H1 (cell line): ENCODE results near the gene CNIH3. TPM values are rescaled to one million over a fixed set of nuclear protein-coding genes. Genes with fewer than 3 reads are reported as not detected.

Experiments
- CTCF ChIA-PET: fragments of 300-600 bp; sonication (Branson Sonifier 250); formaldehyde crosslinking; loops from one replicate; lab custom pipeline; 2021; ENCODE audit not compliant: partially characterized antibody; lab: Charles Lee
- POLR2A ChIA-PET: fragments of 300-600 bp; sonication (Branson Sonifier 250); formaldehyde crosslinking; loops from one replicate; lab custom pipeline; 2021; ENCODE audit warnings: inconsistent platforms; ENCODE audit not compliant: partially characterized antibody; lab: Charles Lee
- DNase-seq, 2 experiments: peaks; one replicate each; pipeline versions ENCODE4 v3.0.0 to v3.0.0-alpha.2; 2010 to 2022; ENCODE audit warnings: low spot score in 2 of 2, low read depth in 1 of 2, mixed read lengths in 1 of 2
- FAIRE-seq: peaks from 2 replicates; lab custom pipeline; 2011; peaks lifted over from hg19 to GRCh38; lab: Jason Lieb, UNC
- H2AFZ ChIP-seq: 2 replicates; pipeline ENCODE4 v1.8.1; 2012; ENCODE audit warnings: low read length, inconsistent platforms
- H2AK5ac ChIP-seq: 2 replicates; pipeline ENCODE4 v1.6.1; 2013; ENCODE audit warnings: low read depth, low read length
- H2BK120ac ChIP-seq: replicated peaks from 2 replicates; pipeline ENCODE3; 2013; ENCODE audit warnings: low read depth, low read length, inconsistent platforms
- H2BK12ac ChIP-seq: 2 replicates; pipeline ENCODE4 v1.6.1; 2013; ENCODE audit warnings: low read depth, low read length
- H2BK15ac ChIP-seq: 2 replicates; pipeline ENCODE4 v1.6.1; 2013; ENCODE audit warnings: low read length
- H2BK20ac ChIP-seq: 2 replicates; pipeline ENCODE4 v1.6.1; 2013; ENCODE audit warnings: low read length
- H2BK5ac ChIP-seq: 2 replicates; pipeline ENCODE4 v1.6.1; 2013; ENCODE audit warnings: low read depth, low read length
- H3K14ac ChIP-seq: 2 replicates; pipeline ENCODE4 v1.6.1; 2013; ENCODE audit warnings: inconsistent platforms; ENCODE audit not compliant: insufficient read length
- H3K18ac ChIP-seq: 2 replicates; pipeline ENCODE4 v1.6.1; 2013; ENCODE audit warnings: low read length; ENCODE audit errors: extremely low read depth
- H3K23ac ChIP-seq: 2 replicates; pipeline ENCODE4 v1.6.1; 2013; ENCODE audit warnings: inconsistent platforms; ENCODE audit not compliant: insufficient read length
- H3K23me2 ChIP-seq: 2 replicates; pipeline ENCODE4 v1.6.1; 2013; ENCODE audit warnings: low read depth, low read length
- H3K27ac ChIP-seq: 2 replicates; pipeline ENCODE4 v1.6.1; 2011; ENCODE audit warnings: low read depth, low read length, inconsistent platforms
- H3K27me3 ChIP-seq, 4 experiments: replicated peaks in 1 of 4; 1 replicate in 1 of 4; 2 replicates in 3 of 4; pipeline versions ENCODE4 v1.6.1 to v1.8.1; 2011 to 2013; ENCODE audit warnings: low read length in 3 of 4, mild to moderate bottlenecking in 3 of 4, inconsistent platforms in 2 of 4, mixed read lengths in 2 of 4, moderate library complexity in 1 of 4; ENCODE audit not compliant: control insufficient read depth in 3 of 4, insufficient read depth in 3 of 4; ENCODE audit errors: extremely low read depth in 1 of 4
- H3K36me3 ChIP-seq, 4 experiments: 2 replicates each; pipeline versions ENCODE4 v1.6.1 to v1.8.1; 2011 to 2013; ENCODE audit warnings: mild to moderate bottlenecking in 4 of 4, low read length in 3 of 4, moderate library complexity in 2 of 4, control low read depth in 1 of 4, inconsistent platforms in 1 of 4; ENCODE audit not compliant: insufficient read depth in 4 of 4, control insufficient read depth in 2 of 4
- H3K4ac ChIP-seq: replicated peaks from 2 replicates; pipeline ENCODE3; 2013; ENCODE audit warnings: low read length, low read depth, mixed read lengths, inconsistent platforms; ENCODE audit not compliant: insufficient read length
- H3K4me1 ChIP-seq, 4 experiments: replicated peaks in 1 of 4; 1 replicate in 1 of 4; 2 replicates in 3 of 4; pipeline versions ENCODE4 v1.6.1 to v1.8.1; 2011 to 2013; ENCODE audit warnings: low read length in 3 of 4, inconsistent platforms in 2 of 4, mixed read lengths in 1 of 4; ENCODE audit not compliant: insufficient read depth in 4 of 4, control insufficient read depth in 3 of 4
- H3K4me2 ChIP-seq, 2 experiments: 2 replicates each; pipeline versions ENCODE4 v1.6.1 to v1.8.1; 2011 to 2013; ENCODE audit warnings: low read depth in 2 of 2, low read length in 2 of 2, control low read depth in 1 of 2, inconsistent platforms in 1 of 2, mild to moderate bottlenecking in 1 of 2; ENCODE audit not compliant: insufficient read depth in 1 of 2
- H3K4me3 ChIP-seq, 4 experiments: fragments of 200-600, 300-600 bp in 1 of 4; sonication (generic), shearing (Covaris generic), sonication (Bioruptor Twin) in 1 of 4; 2 replicates each; pipeline versions ENCODE4 v1.5.1 to v1.8.1; 2011 to 2016; ENCODE audit warnings: low read length in 4 of 4, low read depth in 3 of 4, control low read depth in 2 of 4, inconsistent platforms in 2 of 4, mild to moderate bottlenecking in 2 of 4, mixed read lengths in 1 of 4, moderate library complexity in 1 of 4; ENCODE audit not compliant: insufficient read depth in 2 of 4; ENCODE audit errors: extremely low read depth in 1 of 4
- H3K56ac ChIP-seq: replicated peaks from 2 replicates; pipeline ENCODE3; 2013; ENCODE audit warnings: low read depth, mild to moderate bottlenecking, mixed read lengths, low read length, inconsistent platforms; ENCODE audit not compliant: insufficient read length
- H3K79me1 ChIP-seq: 2 replicates; pipeline ENCODE4 v1.6.1; 2013; ENCODE audit warnings: low read depth, low read length, control low read depth
- H3K79me2 ChIP-seq, 2 experiments: 2 replicates each; pipeline versions ENCODE4 v1.6.1 to v1.8.1; 2012 to 2013; ENCODE audit warnings: low read length in 2 of 2, mild to moderate bottlenecking in 2 of 2, inconsistent platforms in 1 of 2; ENCODE audit not compliant: insufficient read depth in 2 of 2, control insufficient read depth in 1 of 2
- H3K9ac ChIP-seq, 4 experiments: replicated peaks in 1 of 4; 1 replicate in 1 of 4; 2 replicates in 3 of 4; pipeline versions ENCODE4 v1.6.1 to v1.8.1; 2011 to 2013; ENCODE audit warnings: low read depth in 3 of 4, low read length in 3 of 4, control low read depth in 2 of 4, mild to moderate bottlenecking in 2 of 4, moderate library complexity in 2 of 4, inconsistent platforms in 1 of 4; ENCODE audit errors: extremely low read depth in 1 of 4
- H3K9me3 ChIP-seq, 2 experiments: 2 replicates each; pipeline versions ENCODE4 v1.6.1 to v1.8.1; 2012 to 2013; ENCODE audit warnings: mild to moderate bottlenecking in 2 of 2, moderate library complexity in 2 of 2, control low read depth in 1 of 2, inconsistent platforms in 1 of 2, low read depth in 1 of 2, low read length in 1 of 2, mixed read lengths in 1 of 2; ENCODE audit not compliant: insufficient read depth in 2 of 2
- H4K20me1 ChIP-seq, 2 experiments: replicated peaks in 1 of 2; 2 replicates each; pipeline versions ENCODE3 to v1.8.1; 2011 to 2013; ENCODE audit warnings: inconsistent platforms in 2 of 2, low read length in 2 of 2, mild to moderate bottlenecking in 1 of 2; ENCODE audit not compliant: insufficient read depth in 2 of 2, control insufficient read depth in 1 of 2
- H4K5ac ChIP-seq: 2 replicates; pipeline ENCODE4 v1.6.1; 2013; ENCODE audit warnings: low read length, low read depth, mixed read lengths, inconsistent platforms; ENCODE audit not compliant: insufficient read length
- H4K8ac ChIP-seq: 2 replicates; pipeline ENCODE4 v1.8.0; 2013; ENCODE audit warnings: mild to moderate bottlenecking, moderate library complexity, low read length, inconsistent platforms; ENCODE audit not compliant: insufficient read depth; ENCODE audit errors: extremely low read depth
- H4K91ac ChIP-seq: replicated peaks from 2 replicates; pipeline ENCODE3; 2013; ENCODE audit warnings: low read length, mixed read lengths, inconsistent platforms; ENCODE audit not compliant: insufficient read length
- BRCA1 ChIP-seq: IDR thresholded peaks from 2 replicates; pipeline ENCODE4 v1.6.1; 2012; ENCODE audit warnings: low read depth, low read length, improper control_type of control experiment
- HDAC2 ChIP-seq, 2 experiments: fragments of 300-600 bp in 1 of 2; sonication (generic) in 1 of 2; IDR thresholded peaks; 2 replicates each; pipeline ENCODE4 v1.6.1; 2011 to 2012; ENCODE audit warnings: low read depth in 2 of 2, low read length in 2 of 2, mild to moderate bottlenecking in 2 of 2, moderate library complexity in 2 of 2, borderline replicate concordance in 1 of 2, inconsistent platforms in 1 of 2
- RAD21 ChIP-seq, 2 experiments: IDR thresholded peaks in 1 of 2; conservative IDR thresholded peaks in 1 of 2; 2 replicates each; pipeline ENCODE4 v1.6.1; 2011; ENCODE audit warnings: low read depth in 2 of 2, low read length in 2 of 2, improper control_type of control experiment in 1 of 2, inconsistent platforms in 1 of 2, mild to moderate bottlenecking in 1 of 2, moderate library complexity in 1 of 2
- SAP30 ChIP-seq: fragments of 300-600 bp; sonication (generic); IDR thresholded peaks from 2 replicates; pipeline ENCODE4 v1.7.1; 2012; ENCODE audit warnings: low read length, moderate library complexity, mild to moderate bottlenecking, inconsistent platforms; ENCODE audit not compliant: insufficient read depth, insufficient replicate concordance
- TEAD4 ChIP-seq: IDR thresholded peaks from 2 replicates; pipeline ENCODE4 v1.6.1; 2012; ENCODE audit warnings: low read depth, low read length, inconsistent platforms, mixed read lengths
- whole genome bisulfite sequencing, 2 experiments: shearing (Covaris generic) in 1 of 2; methylation state at CpG; one replicate each; pipeline versions ENCODE4 v1.1.6 to v1.1.7; 2013 to 2015; ENCODE audit warnings: low lambda C conversion rate in 2 of 2, mixed read lengths in 2 of 2, inconsistent platforms in 1 of 2, low coverage in 1 of 2, missing lambda C conversion rate in 1 of 2; ENCODE audit not compliant: insufficient replicate concordance in 2 of 2, insufficient coverage in 1 of 2, insufficient read length in 1 of 2; ENCODE audit errors: extremely low coverage in 1 of 2, missing lambda C conversion rate in 1 of 2; 5-methylcytosine and 5-hydroxymethylcytosine counted together
- polyA plus RNA-seq, 7 experiments: library from polyadenylated mRNA; depleted of rRNA in 3 of 7; stranded (reverse) in 5 of 7; unstranded in 2 of 7; fragments of >200 nt in 5 of 7; fragments of 200-250 nt in 2 of 7; gene quantifications; 1 replicate in 5 of 7; 2 replicates in 1 of 7; 4 replicates in 1 of 7; pipeline versions ENCODE4 v1.2.1 to v1.2.3, GENCODE V29; 2011 to 2013; ENCODE audit warnings: missing spikeins in 2 of 7, mixed read lengths in 2 of 7
- total RNA-seq: library from RNA; stranded (reverse); fragmentation: NEBNext Ultra II Directional; extraction: Animal tissue kit (Norgen Biotek cat#: 25700); gene quantifications from 2 replicates; pipeline ENCODE4 v1.2.1, GENCODE V29; 2021
- TF ChIP-seq, protein P1 (sequence below): IDR thresholded peaks from 2 replicates; pipeline ENCODE4 v1.6.1; 2012; ENCODE audit warnings: low read length, inconsistent platforms
- TF ChIP-seq, protein P2 (sequence below), 3 experiments: IDR thresholded peaks; 1 replicate in 2 of 3; 2 replicates in 1 of 3; pipeline versions ENCODE4 v1.5.1 to v1.6.1; 2011; ENCODE audit warnings: low read length in 3 of 3, mild to moderate bottlenecking in 3 of 3, inconsistent platforms in 2 of 3, low read depth in 1 of 3, moderate library complexity in 1 of 3; ENCODE audit not compliant: insufficient read depth in 1 of 3; ENCODE audit errors: control extremely low read depth in 1 of 3

The CNIH3 gene
- total and polyA plus RNA-seq, 2 of the 8 experiments (the other 6 are each of a cell fraction or from before 2014, with no cell fraction given), result 3.7 to 5.6 TPM

DNA sequence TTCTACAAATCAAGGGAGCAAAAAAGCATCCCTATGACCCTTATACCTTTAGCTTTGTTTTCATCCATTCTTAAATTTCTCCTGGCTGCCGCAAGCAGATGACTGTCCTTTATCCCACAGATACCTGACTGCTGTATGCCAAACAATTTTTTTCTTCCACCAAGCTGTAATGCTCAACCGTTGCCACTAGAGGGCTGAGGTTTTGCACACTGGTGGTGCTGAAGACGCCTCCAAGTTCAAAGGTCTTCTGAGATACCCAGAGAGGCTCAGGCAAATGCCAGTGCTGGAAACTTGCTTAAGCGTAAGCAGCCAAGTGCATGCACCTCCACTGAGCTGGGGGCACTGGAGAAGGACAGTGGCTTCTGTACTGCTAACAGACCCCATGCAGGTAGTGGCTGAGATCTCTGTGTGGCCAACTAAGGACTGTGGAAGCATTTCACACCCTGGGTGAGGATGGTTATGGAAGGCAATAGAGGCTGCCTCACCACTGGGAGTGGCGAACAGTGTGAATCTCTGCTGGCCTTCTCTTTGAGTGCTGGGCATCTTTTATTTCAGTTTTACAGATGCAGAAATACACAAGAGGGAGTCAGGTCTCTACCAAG, 28.5 kb downstream of the CNIH3 start:
- Histone ChIP-seq H3K23ac (no peak overlapping the region), H3K4me1 (no peaks in the 10 kb centered on the region), H3K14ac (no peak overlapping the region), H2BK120ac (no peak overlapping the region), H4K5ac (no peak overlapping the region), H3K9ac (no peak overlapping the region; a peak in 1 of 7 replicates), H3K23me2 (no peaks in the 10 kb centered on the region), H2AK5ac (no peak overlapping the region), H4K91ac (no peak overlapping the region), H3K79me2 (no peaks in the 10 kb centered on the region), H2BK12ac (no peak overlapping the region; the same call in 1 of the 2 replicates), H3K4me3 (no peak overlapping the region), H3K27me3 (no peaks in the 10 kb centered on the region), H3K4me2 (no peak overlapping the region), H3K27ac (no peak overlapping the region), H2BK20ac (no peak overlapping the region), H4K20me1 (no peaks in the 10 kb centered on the region), H3K18ac (no peak overlapping the region), H3K36me3 (no peaks in the 10 kb centered on the region), H2BK5ac (no peak overlapping the region), H4K8ac (no peak overlapping the region), H3K9me3 (no peaks in the 10 kb centered on the region), H3K79me1 (no peaks in the 10 kb centered on the region), H2BK15ac (no peak overlapping the region), H2AFZ (no peak overlapping the region), H3K56ac (no peak overlapping the region), H3K4ac (no peak overlapping the region)
- TF ChIP-seq, protein P1, sequence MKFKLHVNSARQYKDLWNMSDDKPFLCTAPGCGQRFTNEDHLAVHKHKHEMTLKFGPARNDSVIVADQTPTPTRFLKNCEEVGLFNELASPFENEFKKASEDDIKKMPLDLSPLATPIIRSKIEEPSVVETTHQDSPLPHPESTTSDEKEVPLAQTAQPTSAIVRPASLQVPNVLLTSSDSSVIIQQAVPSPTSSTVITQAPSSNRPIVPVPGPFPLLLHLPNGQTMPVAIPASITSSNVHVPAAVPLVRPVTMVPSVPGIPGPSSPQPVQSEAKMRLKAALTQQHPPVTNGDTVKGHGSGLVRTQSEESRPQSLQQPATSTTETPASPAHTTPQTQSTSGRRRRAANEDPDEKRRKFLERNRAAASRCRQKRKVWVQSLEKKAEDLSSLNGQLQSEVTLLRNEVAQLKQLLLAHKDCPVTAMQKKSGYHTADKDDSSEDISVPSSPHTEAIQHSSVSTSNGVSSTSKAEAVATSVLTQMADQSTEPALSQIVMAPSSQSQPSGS, result 0 out of 2 replicates have a peak, but pooled peaks have one; percentile 36
- TF ChIP-seq, protein P2, sequence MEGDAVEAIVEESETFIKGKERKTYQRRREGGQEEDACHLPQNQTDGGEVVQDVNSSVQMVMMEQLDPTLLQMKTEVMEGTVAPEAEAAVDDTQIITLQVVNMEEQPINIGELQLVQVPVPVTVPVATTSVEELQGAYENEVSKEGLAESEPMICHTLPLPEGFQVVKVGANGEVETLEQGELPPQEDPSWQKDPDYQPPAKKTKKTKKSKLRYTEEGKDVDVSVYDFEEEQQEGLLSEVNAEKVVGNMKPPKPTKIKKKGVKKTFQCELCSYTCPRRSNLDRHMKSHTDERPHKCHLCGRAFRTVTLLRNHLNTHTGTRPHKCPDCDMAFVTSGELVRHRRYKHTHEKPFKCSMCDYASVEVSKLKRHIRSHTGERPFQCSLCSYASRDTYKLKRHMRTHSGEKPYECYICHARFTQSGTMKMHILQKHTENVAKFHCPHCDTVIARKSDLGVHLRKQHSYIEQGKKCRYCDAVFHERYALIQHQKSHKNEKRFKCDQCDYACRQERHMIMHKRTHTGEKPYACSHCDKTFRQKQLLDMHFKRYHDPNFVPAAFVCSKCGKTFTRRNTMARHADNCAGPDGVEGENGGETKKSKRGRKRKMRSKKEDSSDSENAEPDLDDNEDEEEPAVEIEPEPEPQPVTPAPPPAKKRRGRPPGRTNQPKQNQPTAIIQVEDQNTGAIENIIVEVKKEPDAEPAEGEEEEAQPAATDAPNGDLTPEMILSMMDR (IDR thresholded peaks at IDR 0.05; ENCODE audit: control extremely low read depth in 1 of 3, insufficient read depth in 1 of 3, low read depth in 1 of 3, low read length in 3 of 3), result peak; percentile 61 to 88 (median 87)
- TF ChIP-seq BRCA1 (no peak), RAD21 (IDR thresholded peaks at IDR 0.05 in 1 of 2, conservative IDR thresholded peaks at IDR 0.05 in 1 of 2; ENCODE audit: low read depth in 2 of 2, low read length in 2 of 2) (peak; percentile 82 to 86), HDAC2 (IDR thresholded peaks at IDR 0.05; ENCODE audit: borderline replicate concordance in 1 of 2, low read depth in 2 of 2, low read length in 2 of 2) (no peak), SAP30 (no peak), TEAD4 (no peak)
- WGBS, 2 experiments, result 56% methylated on average over 5 of the region's 5 CpGs; no CpG with 5 or more reads in 1 of the 2 experiments
- POLR2A ChIA-PET, result no interaction called here
- DNase-seq (peak; percentile 41 to 79), FAIRE-seq (peak; percentile 99)
- CTCF ChIA-PET, result interaction anchor here (0.6 to 12.3 kb wide), 40 partner anchors 9 to 435 kb away, joined by 3 to 144 read pairs (median 4); no protein-coding TSS in a partner anchor
